SK-N-MC (cell line): Measurements from ENCODE around the gene ASPM.

Experiments
- EZH2 ChIP-seq: fragments of 200-600 bp; sonication (generic); IDR thresholded peaks from one replicate; pipeline ENCODE4 v1.6.1; 2017; ENCODE audit warnings: antibody characterized with exemption
- FOXP2 ChIP-seq: optimal IDR thresholded peaks from 2 replicates; pipeline ENCODE3; 2011; ENCODE audit warnings: mild to moderate bottlenecking, moderate library complexity; ENCODE audit not compliant: insufficient read depth; ENCODE audit errors: extremely low read length, control extremely low read depth
- POLR2AphosphoS5 ChIP-seq: IDR thresholded peaks from 2 replicates; pipeline ENCODE4 v1.6.1; 2012; ENCODE audit warnings: mild to moderate bottlenecking, low read depth, low read length, borderline replicate concordance

DNA sequence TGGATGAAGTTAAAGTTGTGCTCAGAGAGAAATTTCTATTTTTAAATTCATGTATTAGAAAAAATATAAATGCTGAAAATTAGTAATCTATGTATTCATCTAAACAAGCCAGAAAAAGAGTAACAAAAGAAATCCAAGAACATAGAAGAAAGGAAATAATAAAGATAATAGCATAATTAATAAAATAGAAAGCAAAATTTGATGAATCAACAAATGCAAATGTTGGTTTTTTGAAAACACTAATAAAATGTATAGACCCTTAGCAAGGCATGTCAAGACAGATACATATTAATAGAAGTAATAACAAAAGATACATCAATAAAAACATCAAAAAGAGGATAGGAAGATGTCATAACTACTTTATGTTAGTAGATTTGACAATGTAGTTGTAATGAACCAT, 97.4 kb downstream of the ASPM start:
- no peak for TF ChIP-seq POLR2AphosphoS5
- no peak for TF ChIP-seq EZH2
- TF ChIP-seq FOXP2 = no peak
